Spleen (tissue), 11 donors: ENCODE measurements around the gene EPHB2. TPM values are rescaled to one million over a fixed set of nuclear protein-coding genes. Genes with fewer than 3 reads are reported as not detected.

Source experiments
- DNase-seq: peaks from one replicate; pipeline ENCODE4 v3.0.0-alpha.2; 2020
- H3K27ac ChIP-seq, 8 donors: fragments of 200-600 bp; sonication (generic) in 7 of 8; 1 replicate in 4 of 8; 2 replicates in 4 of 8; pipeline versions ENCODE4 v1.5.0 to v1.8.0; 2016 to 2021; ENCODE audit warnings: inconsistent platforms in 4 of 8, mild to moderate bottlenecking in 4 of 8, moderate library complexity in 1 of 8
- H3K27me3 ChIP-seq, 7 donors: fragments of 200-600 bp; sonication (generic) in 6 of 7; replicated peaks in 1 of 7; 1 replicate in 4 of 7; 2 replicates in 3 of 7; pipeline versions ENCODE4 v1.5.0 to v1.8.0; 2016 to 2021; ENCODE audit warnings: inconsistent platforms in 3 of 7, mild to moderate bottlenecking in 1 of 7
- H3K36me3 ChIP-seq, 6 donors: fragments of 200-600 bp; sonication (generic) in 5 of 6; 1 replicate in 4 of 6; 2 replicates in 2 of 6; pipeline versions ENCODE4 v1.5.0 to v1.8.0; 2016 to 2021; ENCODE audit warnings: inconsistent platforms in 2 of 6
- H3K4me1 ChIP-seq, 6 donors: fragments of 200-600 bp; sonication (generic) in 5 of 6; 1 replicate in 3 of 6; 2 replicates in 3 of 6; pipeline versions ENCODE4 v1.5.0 to v1.8.0; 2016 to 2021; ENCODE audit warnings: inconsistent platforms in 3 of 6
- H3K4me3 ChIP-seq, 8 donors: fragments of 200-600 bp; sonication (generic) in 7 of 8; 1 replicate in 4 of 8; 2 replicates in 4 of 8; pipeline versions ENCODE4 v1.5.0 to v1.8.0; 2016 to 2021; ENCODE audit warnings: inconsistent platforms in 4 of 8, mild to moderate bottlenecking in 4 of 8, moderate library complexity in 2 of 8
- H3K9me3 ChIP-seq, 8 donors: fragments of 200-600 bp; sonication (generic) in 7 of 8; 1 replicate in 4 of 8; 2 replicates in 4 of 8; pipeline versions ENCODE4 v1.5.0 to v1.8.0; 2016 to 2021; ENCODE audit warnings: inconsistent platforms in 4 of 8
- CTCF ChIP-seq, 11 experiments: fragments of 200-600 bp in 7 of 11; fragments of 450-650 bp in 4 of 11; sonication (generic) in 4 of 11; IDR thresholded peaks in 8 of 11; conservative IDR thresholded peaks in 3 of 11; 1 replicate in 7 of 11; 2 replicates in 4 of 11; pipeline versions ENCODE4 v1.4.0 to v1.8.0; 2016 to 2021; ENCODE audit warnings: antibody characterized with exemption in 11 of 11, inconsistent platforms in 4 of 11, mild to moderate bottlenecking in 1 of 11
- POLR2A ChIP-seq, 3 donors: fragments of 450-650 bp; IDR thresholded peaks; one replicate each; pipeline ENCODE4 v1.5.1; 2017; ENCODE audit warnings: antibody characterized with exemption in 3 of 3, mild to moderate bottlenecking in 1 of 3
- POLR2AphosphoS5 ChIP-seq, 3 donors: sonication (generic); formaldehyde crosslinking; IDR thresholded peaks; one replicate each; pipeline ENCODE4 v1.5.1; 2017; ENCODE audit warnings: antibody characterized with exemption in 3 of 3
- WGBS, 5 donors: extraction: QIAGEN DNeasy Blood & Tissue Kit in 3 of 5; methylation state at CpG; one replicate each; pipeline versions ENCODE4 v1.1.5 to v1.1.7; 2013 to 2018; 5-methylcytosine and 5-hydroxymethylcytosine counted together
- intact Hi-C: fragments of 100-400 bp; cut with DNase I; formaldehyde crosslinking; loops from one replicate; pipeline ENCODE4 v1.15.0; 2023; ENCODE audit warnings: low total_unique reads
- polyA plus RNA-seq, 3 donors: library from polyadenylated mRNA; stranded (reverse); fragments of 200-250 nt; gene quantifications; one replicate each; pipeline ENCODE4 v1.2.1, GENCODE V29; 2013
- total RNA-seq, 7 donors: library from RNA; depleted of rRNA in 3 of 7; stranded (reverse); fragments of >200 nt in 3 of 7; fragmentation: NEBNext Ultra II Directional in 4 of 7; extraction: Animal tissue kit (Norgen Biotek cat#: 25700) in 4 of 7; gene quantifications; one replicate each; pipeline versions ENCODE4 v1.1.0 to v1.2.1, GENCODE V29; 2016 to 2021
- donor health status: healthy with polysubstance abuse.
- donor health status: DM: no; HTN: no; CAD: no; lungs with moderate emphysema.
- donor health status: DM: no; HTN: no; CAD: no.
- donor health status: Bipolar disorder and iron deficiency.
- donor health status: healthy.
- donor health status: DM: no; HTN: no; CAD: no.
- donor health status: DM: yes; HTN: yes; CAD: no.

Gene EPHB2
- total and polyA plus RNA-seq, 10 donors: 0.67 to 9.3 (median 6.3) TPM

GRCh38 chr1:22920734-22921451, 210.3 kb downstream of the EPHB2 start:
- TF ChIP-seq POLR2AphosphoS5 (IDR thresholded peaks at IDR 0.05) (no peak), CTCF (IDR thresholded peaks at IDR 0.05 in 8 of 11, conservative IDR thresholded peaks at IDR 0.05 in 3 of 11) (no peak), POLR2A (IDR thresholded peaks at IDR 0.05) (no peak)
- intact Hi-C loops: no loop called here
- peak; percentile 30 for DNase-seq
- Histone ChIP-seq H3K27ac (no peak overlapping the region), H3K27me3 (peaks cover 0 to 15% (median 0%) of the 10 kb centered on the region in 7 donors), H3K9me3 (no peaks in the 10 kb centered on the region), H3K4me3 (no peak overlapping the region), H3K36me3 (no peaks in the 10 kb centered on the region), H3K4me1 (peaks cover 0 to 21% (median 7%) of the 10 kb centered on the region in 6 donors)
- WGBS, 5 donors: 57 to 69% (median 61%) methylated on average over 5 to 8 of the region's 8 CpGs

GRCh38 chr1:22921452-22922126, 210.9 kb downstream of the EPHB2 start:
- H3K27ac ChIP-seq: no peak overlapping the region
- no peak for TF ChIP-seq CTCF (IDR thresholded peaks at IDR 0.05 in 8 of 11, conservative IDR thresholded peaks at IDR 0.05 in 3 of 11)
- no peak for TF ChIP-seq POLR2A (IDR thresholded peaks at IDR 0.05)
- no peak for TF ChIP-seq POLR2AphosphoS5 (IDR thresholded peaks at IDR 0.05)
- peaks cover 0 to 9% (median 0%) of the 10 kb centered on the region in 7 donors for H3K27me3 ChIP-seq
- DNase-seq: no peak
- H3K4me3 ChIP-seq: no peak overlapping the region
- no peaks in the 10 kb centered on the region for H3K36me3 ChIP-seq
- H3K4me1 ChIP-seq: peaks cover 0 to 14% (median 3%) of the 10 kb centered on the region in 6 donors
- intact Hi-C loops: no loop called here
- no peaks in the 10 kb centered on the region for H3K9me3 ChIP-seq
- WGBS, 5 donors: 74 to 86% (median 83%) methylated on average over 8 of the region's 8 CpGs

GRCh38 chr1:22922640-22923039, 212.0 kb downstream of the EPHB2 start:
- DNase-seq: peak; percentile 9
- no peak for TF ChIP-seq CTCF (IDR thresholded peaks at IDR 0.05 in 8 of 11, conservative IDR thresholded peaks at IDR 0.05 in 3 of 11)
- no peak overlapping the region for H3K4me3 ChIP-seq
- peaks cover 0 to 13% (median 0%) of the 10 kb centered on the region in 7 donors for H3K27me3 ChIP-seq
- intact Hi-C loops: no loop called here
- peaks cover 0 to 6% (median 0%) of the 10 kb centered on the region in 6 donors for H3K4me1 ChIP-seq
- no peaks in the 10 kb centered on the region for H3K36me3 ChIP-seq
- 87 to 97% (median 91%) methylated on average over 1 of the region's 1 CpG for WGBS, 5 donors
- no peaks in the 10 kb centered on the region for H3K9me3 ChIP-seq
- no peak overlapping the region for H3K27ac ChIP-seq

GRCh38 chr1:22925111-22925510, 214.5 kb downstream of the EPHB2 start:
- 76 to 85% (median 83%) methylated on average over 9 of the region's 9 CpGs for WGBS, 5 donors
- DNase-seq: peak; percentile 66
- no peak for TF ChIP-seq CTCF (IDR thresholded peaks at IDR 0.05 in 8 of 11, conservative IDR thresholded peaks at IDR 0.05 in 3 of 11)
- no peak for TF ChIP-seq POLR2A (IDR thresholded peaks at IDR 0.05)
- TF ChIP-seq POLR2AphosphoS5 (IDR thresholded peaks at IDR 0.05): no peak
- Histone ChIP-seq H3K4me3 (no peak overlapping the region), H3K27me3 (peaks cover 0 to 12% (median 0%) of the 10 kb centered on the region in 7 donors), H3K4me1 (peaks cover 0 to 6% (median 0%) of the 10 kb centered on the region in 6 donors), H3K9me3 (no peaks in the 10 kb centered on the region), H3K36me3 (no peaks in the 10 kb centered on the region), H3K27ac (no peak overlapping the region)
- intact Hi-C loops: no loop called here
